ENCODE measurements around the gene BCL2L11. TPM values are rescaled to one million over a fixed set of nuclear protein-coding genes. Genes with fewer than 3 reads are reported as not detected.

Gene BCL2L11
- total RNA-seq, 1 experiment from 2014 or later: 21.2 TPM

- Histone ChIP-seq H2BK120ac (ENCODE audit: low read depth, low read length, poor library complexity, severe bottlenecking) (no peak overlapping the region), H2BK5ac (ENCODE audit: insufficient read length, low read length) (no peak overlapping the region), H3K23me2 (ENCODE audit: insufficient read length, low read depth, low read length, poor library complexity, severe bottlenecking) (no peaks in the 10 kb centered on the region), H3K56ac (ENCODE audit: insufficient read length, low read depth, low read length) (no peak overlapping the region), H2BK12ac (ENCODE audit: insufficient read length, low read depth, low read length) (no peak overlapping the region), H3K9me3 (ENCODE audit: control insufficient read depth, low read depth, low read length) (no peaks in the 10 kb centered on the region), H3K18ac (ENCODE audit: insufficient read length, low read depth, low read length) (no peak overlapping the region), H3T11ph (ENCODE audit: low read length) (no peak overlapping the region), H3K79me2 (ENCODE audit: insufficient read depth, low read length) (no peaks in the 10 kb centered on the region), H4K91ac (ENCODE audit: insufficient read length, low read depth, low read length) (no peak overlapping the region), H2AFZ (ENCODE audit: low read length) (no peak overlapping the region), H3K4me1 (ENCODE audit: insufficient read depth, low read length) (no peaks in the 10 kb centered on the region; the same call in 1 of the 2 replicates), H3K27ac (ENCODE audit: insufficient read length, low read depth, low read length) (no peak overlapping the region), H3K9ac (ENCODE audit: extremely low read depth, insufficient read length, low read length) (no peak overlapping the region), H3K79me1 (ENCODE audit: insufficient read depth, low read depth, low read length, poor library complexity, severe bottlenecking) (no peaks in the 10 kb centered on the region), H4K8ac (replicated peaks; ENCODE audit: insufficient read length, low read depth, low read length) (no peak overlapping the region), H4K5ac (ENCODE audit: insufficient read length, low read depth, low read length) (no peak overlapping the region), H3K4me2 (ENCODE audit: insufficient read depth, insufficient read length, low read length) (no peak overlapping the region), H2AK5ac (ENCODE audit: insufficient read length, low read length) (no peak overlapping the region), H2BK15ac (ENCODE audit: low read depth, low read length) (no peak overlapping the region), H3K27me3 (ENCODE audit: insufficient read depth, low read length) (no peaks in the 10 kb centered on the region), H3K14ac (ENCODE audit: insufficient read depth, low read length) (no peak overlapping the region), H3K4ac (ENCODE audit: low read depth, low read length) (no peak overlapping the region), H2BK20ac (ENCODE audit: low read depth, low read length, poor library complexity, severe bottlenecking) (no peak overlapping the region), H3K23ac (ENCODE audit: insufficient read length, low read depth, low read length) (no peak overlapping the region), H4K20me1 (ENCODE audit: control insufficient read depth, insufficient read depth, insufficient read length) (peaks cover 2% of the 10 kb centered on the region)
- WGBS (ENCODE audit: extremely low coverage, insufficient read length, low lambda C conversion rate): no CpG with 5 or more reads among the region's 7 CpGs
- no peak overlapping the region for H3K4me3 Mint-ChIP-seq
- H3K9me3 Mint-ChIP-seq: no peaks in the 10 kb centered on the region
- peaks cover 6% of the 10 kb centered on the region; the same call in 1 of the 2 replicates for H3K27me3 Mint-ChIP-seq (ENCODE audit: low read depth)
- DNase-seq: no peak
- TF ChIP-seq, protein P1, sequence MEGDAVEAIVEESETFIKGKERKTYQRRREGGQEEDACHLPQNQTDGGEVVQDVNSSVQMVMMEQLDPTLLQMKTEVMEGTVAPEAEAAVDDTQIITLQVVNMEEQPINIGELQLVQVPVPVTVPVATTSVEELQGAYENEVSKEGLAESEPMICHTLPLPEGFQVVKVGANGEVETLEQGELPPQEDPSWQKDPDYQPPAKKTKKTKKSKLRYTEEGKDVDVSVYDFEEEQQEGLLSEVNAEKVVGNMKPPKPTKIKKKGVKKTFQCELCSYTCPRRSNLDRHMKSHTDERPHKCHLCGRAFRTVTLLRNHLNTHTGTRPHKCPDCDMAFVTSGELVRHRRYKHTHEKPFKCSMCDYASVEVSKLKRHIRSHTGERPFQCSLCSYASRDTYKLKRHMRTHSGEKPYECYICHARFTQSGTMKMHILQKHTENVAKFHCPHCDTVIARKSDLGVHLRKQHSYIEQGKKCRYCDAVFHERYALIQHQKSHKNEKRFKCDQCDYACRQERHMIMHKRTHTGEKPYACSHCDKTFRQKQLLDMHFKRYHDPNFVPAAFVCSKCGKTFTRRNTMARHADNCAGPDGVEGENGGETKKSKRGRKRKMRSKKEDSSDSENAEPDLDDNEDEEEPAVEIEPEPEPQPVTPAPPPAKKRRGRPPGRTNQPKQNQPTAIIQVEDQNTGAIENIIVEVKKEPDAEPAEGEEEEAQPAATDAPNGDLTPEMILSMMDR (conservative IDR thresholded peaks at IDR 0.05): no peak
- peaks cover 0 to 9% of the 10 kb centered on the region in 2 experiments; a peak in 3 of 4 replicates for H3K4me1 Mint-ChIP-seq
- H3K27ac Mint-ChIP-seq: no peak overlapping the region
- no peaks in the 10 kb centered on the region for H3K36me3 Mint-ChIP-seq (ENCODE audit: insufficient read depth in 1 of 3, low read depth in 3 of 3)
Observed at GRCh38 chr2:111196435-111196834, 75.7 kb downstream of the BCL2L11 start.

All from H9 (cell line).